Keratinocyte (primary cell): ENCODE data around the gene NGDN. TPM values are rescaled to one million over a fixed set of nuclear protein-coding genes. Genes with fewer than 3 reads are reported as not detected.

Source experiments
- DNase-seq: peaks from one replicate; pipeline ENCODE4 v3.0.0-alpha.2; 2011; ENCODE audit warnings: low read depth, missing footprints, low spot score
- FAIRE-seq: peaks from 2 replicates; lab custom pipeline; 2011; peaks lifted over from hg19 to GRCh38; lab: Jason Lieb, UNC
- H2AFZ ChIP-seq: 2 replicates; pipeline ENCODE4 v1.6.0; 2012; ENCODE audit warnings: low read length, control low read depth, inconsistent platforms; ENCODE audit not compliant: control insufficient read depth
- H3K27ac ChIP-seq: 2 replicates; pipeline ENCODE4 v1.5.1; 2011; ENCODE audit warnings: low read length; ENCODE audit not compliant: control insufficient read depth, insufficient read depth
- H3K27me3 ChIP-seq: 3 replicates; pipeline ENCODE4 v1.6.0; 2011; ENCODE audit warnings: low read length; ENCODE audit not compliant: control insufficient read depth, insufficient read depth; ENCODE audit errors: extremely low read depth
- H3K36me3 ChIP-seq, 2 experiments: 2 replicates in 1 of 2; 3 replicates in 1 of 2; pipeline ENCODE4 v1.5.1; 2011; ENCODE audit warnings: low read length in 2 of 2, mild to moderate bottlenecking in 1 of 2; ENCODE audit not compliant: control insufficient read depth in 2 of 2, insufficient read depth in 2 of 2; ENCODE audit errors: extremely low read depth in 1 of 2
- H3K4me1 ChIP-seq: 3 replicates; pipeline ENCODE4 v1.5.1; 2011; ENCODE audit warnings: low read length; ENCODE audit not compliant: control insufficient read depth, insufficient read depth; ENCODE audit errors: extremely low read depth
- H3K4me2 ChIP-seq: 3 replicates; pipeline ENCODE4 v1.6.0; 2011; ENCODE audit warnings: low read depth, low read length; ENCODE audit not compliant: control insufficient read depth, insufficient read depth; ENCODE audit errors: extremely low read depth
- H3K4me3 ChIP-seq, 3 experiments: fragments of 200-600 bp in 1 of 3; sonication (generic) in 1 of 3; 2 replicates in 2 of 3; 3 replicates in 1 of 3; pipeline ENCODE4 v1.5.1; 2011 to 2016; ENCODE audit warnings: low read length in 3 of 3, mild to moderate bottlenecking in 3 of 3, control low read depth in 2 of 3, inconsistent platforms in 1 of 3, low read depth in 1 of 3, mixed read lengths in 1 of 3, mixed run types in 1 of 3, moderate library complexity in 1 of 3; ENCODE audit not compliant: control insufficient read depth in 2 of 3, insufficient read depth in 2 of 3; ENCODE audit errors: extremely low read depth in 1 of 3
- H3K79me2 ChIP-seq: 2 replicates; pipeline ENCODE4 v1.6.0; 2012; ENCODE audit warnings: low read length; ENCODE audit not compliant: control insufficient read depth, insufficient read depth
- H3K9ac ChIP-seq: 3 replicates; pipeline ENCODE4 v1.6.0; 2011; ENCODE audit warnings: low read length; ENCODE audit not compliant: control insufficient read depth, insufficient read depth; ENCODE audit errors: extremely low read depth
- H3K9me1 ChIP-seq: 3 replicates; pipeline ENCODE4 v1.6.0; 2011; ENCODE audit warnings: low read length; ENCODE audit not compliant: control insufficient read depth, insufficient read depth; ENCODE audit errors: extremely low read depth
- H3K9me3 ChIP-seq: 2 replicates; pipeline ENCODE4 v1.5.1; 2012; ENCODE audit warnings: low read depth, low read length; ENCODE audit not compliant: control insufficient read depth
- H4K20me1 ChIP-seq: 3 replicates; pipeline ENCODE4 v1.6.0; 2011; ENCODE audit warnings: low read length; ENCODE audit not compliant: control insufficient read depth, insufficient read depth; ENCODE audit errors: extremely low read depth
- EZH2 ChIP-seq: IDR thresholded peaks from one replicate; pipeline ENCODE4 v1.6.1; 2012; ENCODE audit warnings: inconsistent platforms, mild to moderate bottlenecking, low read length, moderate library complexity
- dilution Hi-C: fragments of 300-500 bp; cut with MboI; formaldehyde crosslinking; loops from one replicate; pipeline ENCODE4 v1.7.0; 2020; ENCODE audit warnings: low sequenced_read_pairs; ENCODE audit not compliant: extremely low pct_ligation_motif_present
- polyA plus RNA-seq, 5 experiments: library from polyadenylated mRNA; depleted of rRNA in 3 of 5; stranded (reverse) in 3 of 5; stranded (forward) in 1 of 5; unstranded in 1 of 5; fragments of >200 nt; gene quantifications; 1 replicate in 1 of 5; 2 replicates in 3 of 5; 3 replicates in 1 of 5; pipeline versions ENCODE4 v1.2.1 to v1.2.3, GENCODE V29; 2011 to 2012; ENCODE audit warnings: missing spikeins in 2 of 5, low read depth in 1 of 5, low replicate concordance in 1 of 5
- TF ChIP-seq, protein P1 (sequence below), 3 experiments: IDR thresholded peaks in 1 of 3; conservative IDR thresholded peaks in 1 of 3; optimal IDR thresholded peaks in 1 of 3; 2 replicates in 2 of 3; 3 replicates in 1 of 3; pipeline versions ENCODE3 to v1.5.1; 2011; ENCODE audit warnings: low read length in 3 of 3, mild to moderate bottlenecking in 3 of 3, moderate library complexity in 2 of 3, control low read depth in 1 of 3, inconsistent platforms in 1 of 3; ENCODE audit not compliant: insufficient read depth in 2 of 3; ENCODE audit errors: extremely low read depth in 1 of 3

The NGDN gene
- polyA plus RNA-seq, 1 donor (not counting 4 experiments of a cell fraction or from before 2014, with no cell fraction given) = 58.7 TPM

DNA sequence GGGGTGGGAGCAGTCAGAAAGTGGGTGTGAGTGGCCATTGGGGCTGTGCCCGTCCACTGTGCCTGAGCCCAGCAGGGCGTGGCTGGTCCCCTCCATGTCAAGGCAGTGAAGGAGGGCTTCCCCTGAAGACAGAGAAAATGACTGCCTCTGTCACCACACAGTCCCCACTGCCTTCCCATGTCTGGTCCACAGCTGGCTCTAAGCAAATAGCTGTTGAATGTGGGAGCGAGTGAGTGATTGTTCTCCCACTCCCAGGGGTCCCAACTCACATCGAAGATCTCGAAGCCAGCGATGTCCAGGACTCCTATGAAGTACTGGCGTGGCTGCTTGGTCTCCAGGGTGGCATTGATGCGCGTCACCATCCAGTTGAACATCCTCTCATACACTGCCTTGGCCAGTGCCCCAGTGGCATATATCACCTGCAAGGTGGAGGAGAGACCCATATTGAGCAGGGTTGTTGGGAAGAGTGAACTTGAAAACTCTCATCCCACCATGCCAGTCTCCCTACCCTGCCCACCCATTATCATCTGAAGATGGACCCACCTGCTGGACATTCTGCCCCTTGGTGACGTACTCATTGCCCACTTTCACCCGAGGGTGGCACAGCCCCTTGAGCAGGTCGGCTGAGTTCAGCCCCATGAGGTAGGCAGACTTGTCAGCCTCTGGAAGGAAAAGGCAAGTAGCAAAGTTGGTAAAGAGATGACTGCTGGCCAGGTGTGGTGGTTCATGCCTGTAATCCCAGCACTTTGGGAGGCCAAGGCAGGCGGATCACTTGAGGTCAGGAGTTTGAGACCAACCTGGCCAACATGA lies 40.6 kb upstream of the NGDN start:
- no peak overlapping the region for H3K9ac ChIP-seq
- peaks cover 2% of the 10 kb centered on the region for H3K27me3 ChIP-seq
- H3K27ac ChIP-seq = no peak overlapping the region
- DNase-seq = no peak
- H3K4me1 ChIP-seq = no peaks in the 10 kb centered on the region
- no peaks in the 10 kb centered on the region for H3K36me3 ChIP-seq
- H3K4me2 ChIP-seq = no peak overlapping the region
- no peak overlapping the region for H2AFZ ChIP-seq
- no peak for TF ChIP-seq EZH2
- TF ChIP-seq, protein P1, sequence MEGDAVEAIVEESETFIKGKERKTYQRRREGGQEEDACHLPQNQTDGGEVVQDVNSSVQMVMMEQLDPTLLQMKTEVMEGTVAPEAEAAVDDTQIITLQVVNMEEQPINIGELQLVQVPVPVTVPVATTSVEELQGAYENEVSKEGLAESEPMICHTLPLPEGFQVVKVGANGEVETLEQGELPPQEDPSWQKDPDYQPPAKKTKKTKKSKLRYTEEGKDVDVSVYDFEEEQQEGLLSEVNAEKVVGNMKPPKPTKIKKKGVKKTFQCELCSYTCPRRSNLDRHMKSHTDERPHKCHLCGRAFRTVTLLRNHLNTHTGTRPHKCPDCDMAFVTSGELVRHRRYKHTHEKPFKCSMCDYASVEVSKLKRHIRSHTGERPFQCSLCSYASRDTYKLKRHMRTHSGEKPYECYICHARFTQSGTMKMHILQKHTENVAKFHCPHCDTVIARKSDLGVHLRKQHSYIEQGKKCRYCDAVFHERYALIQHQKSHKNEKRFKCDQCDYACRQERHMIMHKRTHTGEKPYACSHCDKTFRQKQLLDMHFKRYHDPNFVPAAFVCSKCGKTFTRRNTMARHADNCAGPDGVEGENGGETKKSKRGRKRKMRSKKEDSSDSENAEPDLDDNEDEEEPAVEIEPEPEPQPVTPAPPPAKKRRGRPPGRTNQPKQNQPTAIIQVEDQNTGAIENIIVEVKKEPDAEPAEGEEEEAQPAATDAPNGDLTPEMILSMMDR (optimal IDR thresholded peaks at IDR 0.05 in 1 of 3, IDR thresholded peaks at IDR 0.05 in 1 of 3, conservative IDR thresholded peaks at IDR 0.05 in 1 of 3; ENCODE audit: extremely low read depth in 1 of 3, insufficient read depth in 2 of 3, low read length in 3 of 3) = no peak
- dilution Hi-C loops = no loop called here
- no peaks in the 10 kb centered on the region for H3K79me2 ChIP-seq
- H3K9me1 ChIP-seq = no peaks in the 10 kb centered on the region
- no peaks in the 10 kb centered on the region for H4K20me1 ChIP-seq
- FAIRE-seq = no peak
- H3K4me3 ChIP-seq = no peak overlapping the region
- H3K9me3 ChIP-seq = no peaks in the 10 kb centered on the region

DNA sequence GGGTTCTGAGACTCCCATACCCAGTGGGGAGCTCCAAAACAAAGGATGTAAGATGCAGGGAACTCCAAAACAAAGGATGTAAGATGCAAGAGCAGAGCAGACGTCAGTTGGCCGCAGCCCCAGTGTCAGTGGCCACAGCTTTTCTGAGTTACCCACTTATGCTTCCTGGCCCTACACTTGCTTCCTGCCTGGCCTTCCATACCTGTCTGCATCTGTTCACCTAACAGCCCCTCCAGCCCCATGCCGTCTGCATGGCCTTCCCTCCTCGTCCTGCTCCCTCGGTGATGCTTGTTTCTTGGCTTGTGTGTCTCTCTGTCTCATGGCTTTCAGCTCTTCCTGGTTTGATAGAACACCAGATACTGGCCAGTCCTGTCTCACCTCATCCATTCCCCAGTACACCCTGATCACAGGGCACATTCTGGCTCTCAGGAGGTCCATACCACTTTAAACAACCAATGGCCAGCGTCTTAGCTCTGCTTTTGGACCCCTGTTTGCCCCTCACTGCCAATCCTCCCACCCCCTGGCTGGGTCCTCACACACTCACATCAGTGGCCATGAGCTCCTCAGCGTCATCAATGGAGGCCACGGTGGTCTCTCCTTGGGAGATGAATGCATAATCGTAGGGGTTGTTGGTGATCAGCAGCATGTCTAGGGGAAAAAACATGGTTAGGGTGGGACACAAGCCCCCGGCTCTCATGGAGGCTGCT lies 39.3 kb upstream of the NGDN start:
- Histone ChIP-seq H3K36me3 (no peaks in the 10 kb centered on the region), H3K9ac (no peak overlapping the region), H3K4me3 (no peak overlapping the region), H3K9me1 (no peaks in the 10 kb centered on the region), H3K9me3 (no peaks in the 10 kb centered on the region), H3K79me2 (no peaks in the 10 kb centered on the region), H3K27me3 (peaks cover 2% of the 10 kb centered on the region), H3K4me2 (no peak overlapping the region), H2AFZ (no peak overlapping the region), H4K20me1 (no peaks in the 10 kb centered on the region), H3K4me1 (no peaks in the 10 kb centered on the region), H3K27ac (no peak overlapping the region)
- no peak for TF ChIP-seq EZH2
- TF ChIP-seq, protein P1 (optimal IDR thresholded peaks at IDR 0.05 in 1 of 3, IDR thresholded peaks at IDR 0.05 in 1 of 3, conservative IDR thresholded peaks at IDR 0.05 in 1 of 3; ENCODE audit: extremely low read depth in 1 of 3, insufficient read depth in 2 of 3, low read length in 3 of 3) = no peak
- dilution Hi-C loops = no loop called here
- FAIRE-seq = no peak
- no peak for DNase-seq
